IMR-90 (cell line): Measurements from ENCODE around the gene PTPN4.

Experiments used
- CEBPB ChIP-seq: IDR thresholded peaks from 2 replicates; pipeline ENCODE4 v1.6.1; 2012; ENCODE audit warnings: low read depth, low read length, improper control_type of control experiment
- MAFK ChIP-seq: IDR thresholded peaks from 2 replicates; pipeline ENCODE4 v1.6.1; 2012; ENCODE audit warnings: low read depth, low read length, improper control_type of control experiment
- MAZ ChIP-seq: IDR thresholded peaks from 2 replicates; pipeline ENCODE4 v1.6.1; 2012; ENCODE audit warnings: low read depth, mild to moderate bottlenecking, low read length, improper control_type of control experiment, moderate library complexity, borderline replicate concordance
- MXI1 ChIP-seq: IDR thresholded peaks from 2 replicates; pipeline ENCODE4 v1.6.1; 2012; ENCODE audit warnings: low read depth, mild to moderate bottlenecking, low read length, moderate library complexity, borderline replicate concordance
- NFE2L2 ChIP-seq: fragments of 150-350 bp; IDR thresholded peaks from 2 replicates; pipeline ENCODE4 v1.6.1; 2016; ENCODE audit warnings: low read depth, mild to moderate bottlenecking, low read length
- POLR2A ChIP-seq: IDR thresholded peaks from 2 replicates; pipeline ENCODE4 v1.6.1; 2012; ENCODE audit warnings: mild to moderate bottlenecking, low read depth, low read length
- RAD21 ChIP-seq: IDR thresholded peaks from 2 replicates; pipeline ENCODE4 v1.6.1; 2012; ENCODE audit warnings: low read length, improper control_type of control experiment
- RCOR1 ChIP-seq: IDR thresholded peaks from 2 replicates; pipeline ENCODE4 v1.6.1; 2012; ENCODE audit warnings: mild to moderate bottlenecking, low read length, improper control_type of control experiment; ENCODE audit not compliant: insufficient replicate concordance
- RFX5 ChIP-seq: IDR thresholded peaks from 2 replicates; pipeline ENCODE4 v1.8.0; 2012; ENCODE audit warnings: low read depth, mild to moderate bottlenecking, low read length, moderate library complexity
- SMC3 ChIP-seq: fragments of 150-350 bp; IDR thresholded peaks from 2 replicates; pipeline ENCODE4 v1.6.1; 2016; ENCODE audit warnings: low read depth, mild to moderate bottlenecking, antibody characterized with exemption, low read length, moderate library complexity
- TF ChIP-seq, protein P1 (sequence below): conservative IDR thresholded peaks from 2 replicates; pipeline ENCODE4 v1.5.1; 2012; ENCODE audit warnings: mild to moderate bottlenecking, low read depth, low read length, improper control_type of control experiment
- TF ChIP-seq, protein P2 (sequence below): fragments of 150-350 bp; IDR thresholded peaks from 2 replicates; pipeline ENCODE4 v1.6.1; 2016; ENCODE audit warnings: low read depth, mild to moderate bottlenecking, low read length, moderate library complexity, borderline replicate concordance

- TF ChIP-seq MAFK (no peak), CEBPB (no peak), NFE2L2 (no peak), MAZ (no peak), RFX5 (no peak), SMC3 (no peak), POLR2A (no peak), RCOR1 (no peak), RAD21 (no peak), MXI1 (no peak)
- TF ChIP-seq, protein P1, sequence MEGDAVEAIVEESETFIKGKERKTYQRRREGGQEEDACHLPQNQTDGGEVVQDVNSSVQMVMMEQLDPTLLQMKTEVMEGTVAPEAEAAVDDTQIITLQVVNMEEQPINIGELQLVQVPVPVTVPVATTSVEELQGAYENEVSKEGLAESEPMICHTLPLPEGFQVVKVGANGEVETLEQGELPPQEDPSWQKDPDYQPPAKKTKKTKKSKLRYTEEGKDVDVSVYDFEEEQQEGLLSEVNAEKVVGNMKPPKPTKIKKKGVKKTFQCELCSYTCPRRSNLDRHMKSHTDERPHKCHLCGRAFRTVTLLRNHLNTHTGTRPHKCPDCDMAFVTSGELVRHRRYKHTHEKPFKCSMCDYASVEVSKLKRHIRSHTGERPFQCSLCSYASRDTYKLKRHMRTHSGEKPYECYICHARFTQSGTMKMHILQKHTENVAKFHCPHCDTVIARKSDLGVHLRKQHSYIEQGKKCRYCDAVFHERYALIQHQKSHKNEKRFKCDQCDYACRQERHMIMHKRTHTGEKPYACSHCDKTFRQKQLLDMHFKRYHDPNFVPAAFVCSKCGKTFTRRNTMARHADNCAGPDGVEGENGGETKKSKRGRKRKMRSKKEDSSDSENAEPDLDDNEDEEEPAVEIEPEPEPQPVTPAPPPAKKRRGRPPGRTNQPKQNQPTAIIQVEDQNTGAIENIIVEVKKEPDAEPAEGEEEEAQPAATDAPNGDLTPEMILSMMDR, result no peak
- TF ChIP-seq, protein P2, sequence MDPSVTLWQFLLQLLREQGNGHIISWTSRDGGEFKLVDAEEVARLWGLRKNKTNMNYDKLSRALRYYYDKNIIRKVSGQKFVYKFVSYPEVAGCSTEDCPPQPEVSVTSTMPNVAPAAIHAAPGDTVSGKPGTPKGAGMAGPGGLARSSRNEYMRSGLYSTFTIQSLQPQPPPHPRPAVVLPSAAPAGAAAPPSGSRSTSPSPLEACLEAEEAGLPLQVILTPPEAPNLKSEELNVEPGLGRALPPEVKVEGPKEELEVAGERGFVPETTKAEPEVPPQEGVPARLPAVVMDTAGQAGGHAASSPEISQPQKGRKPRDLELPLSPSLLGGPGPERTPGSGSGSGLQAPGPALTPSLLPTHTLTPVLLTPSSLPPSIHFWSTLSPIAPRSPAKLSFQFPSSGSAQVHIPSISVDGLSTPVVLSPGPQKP, result no peak
These were observed 38.7 kb upstream of the PTPN4 start for GRCh38 chr2:119721043-119721442.
